Measurements from ENCODE around the gene COL20A1. TPM values are rescaled to one million over a fixed set of nuclear protein-coding genes. Genes with fewer than 3 reads are reported as not detected.

The COL20A1 gene
- total and polyA plus RNA-seq, 2 of the 13 experiments (the other 11 are each of a cell fraction or from before 2014, with no cell fraction given), result not detected

DNA sequence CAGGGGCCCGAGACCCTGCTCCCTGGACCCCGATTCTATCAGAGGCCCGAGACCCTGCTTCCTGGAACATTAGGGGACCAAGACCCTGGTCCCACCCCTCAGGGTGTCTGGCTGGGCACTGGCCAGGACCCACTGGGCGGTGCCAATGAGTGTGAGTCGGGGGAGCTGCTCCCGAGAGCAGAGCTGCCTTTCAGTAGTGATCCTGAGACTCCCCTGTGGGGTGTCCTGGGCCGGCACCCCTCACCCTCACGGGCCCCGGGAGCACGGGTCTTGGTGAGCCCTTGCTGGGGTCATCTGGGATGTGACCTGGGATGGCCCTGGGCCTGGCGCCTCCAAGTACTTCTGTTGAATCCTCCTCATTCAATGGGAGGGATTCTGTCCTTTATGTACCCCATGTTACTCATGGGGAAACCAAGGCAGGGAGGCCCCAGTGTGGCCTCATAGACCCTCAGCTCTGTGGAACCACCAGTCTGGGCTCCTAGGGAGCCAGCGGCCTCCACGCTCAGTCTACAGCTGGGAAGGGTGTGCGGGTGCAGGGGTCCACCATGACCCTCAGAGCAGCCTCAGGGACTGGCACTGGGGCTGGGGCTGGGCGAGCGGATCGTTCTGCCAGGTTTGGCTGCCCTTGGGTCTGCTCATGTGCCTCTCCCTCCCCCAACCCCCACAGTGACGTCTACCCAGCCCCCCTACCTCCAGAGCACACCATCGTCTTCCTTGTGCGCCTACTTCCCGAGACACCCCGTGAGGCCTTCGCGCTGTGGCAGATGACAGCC, 25.6 kb downstream of the COL20A1 start (continued):
- no peak for TF ChIP-seq DPF2 (CRISPR knock-in tag; IDR thresholded peaks at IDR 0.05; ENCODE audit: borderline replicate concordance, low read depth)

DNA sequence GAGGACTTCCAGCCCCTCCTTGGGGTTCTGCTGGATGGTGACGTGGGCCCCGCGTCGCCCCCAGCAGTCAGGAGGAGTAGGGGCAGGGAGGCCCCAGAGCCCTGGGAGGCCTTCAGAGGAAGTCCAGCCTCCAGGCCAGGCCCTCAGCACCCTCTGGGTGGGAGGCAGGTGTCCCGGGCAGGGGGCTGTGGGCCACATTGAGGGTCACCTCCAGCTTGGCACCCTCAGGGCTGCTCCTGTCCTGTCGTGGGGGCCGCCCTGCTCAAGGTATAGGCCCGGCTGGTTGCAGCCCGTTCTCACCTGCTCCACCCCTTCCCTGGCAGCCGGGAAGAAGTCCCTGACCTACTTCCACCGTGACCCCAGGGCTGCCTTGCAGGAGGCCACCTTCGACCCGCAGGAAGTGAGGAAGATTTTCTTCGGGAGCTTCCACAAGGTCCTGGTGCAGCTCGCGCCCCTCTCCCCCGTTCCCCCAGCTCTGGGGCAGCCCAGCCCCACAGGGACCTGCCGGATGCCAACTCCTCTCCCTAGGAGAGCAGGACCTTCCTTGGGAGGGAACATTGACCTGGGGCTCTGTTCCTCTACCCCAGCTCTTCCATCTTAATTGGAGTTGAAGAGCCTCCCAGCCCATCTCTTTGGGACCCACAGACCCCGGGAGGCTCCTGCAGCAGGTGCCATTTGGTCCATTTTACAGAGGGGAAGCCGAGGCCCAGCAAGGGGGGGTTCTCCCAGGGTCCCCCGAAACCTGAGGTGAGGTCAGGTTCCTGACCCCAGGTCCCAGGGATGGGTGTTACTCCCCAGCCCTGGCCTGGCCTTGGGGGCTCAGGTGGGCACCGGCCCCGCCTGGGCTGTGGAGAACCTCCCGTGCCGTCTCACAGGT, 26.4 kb downstream of the COL20A1 start:
- H4K20me1 ChIP-seq (ENCODE audit: insufficient read depth, low read length), result peaks cover 3% of the 10 kb centered on the region; the same call in 1 of the 2 replicates
- BruUV-seq (replicated peaks), result no TSS peak
- H3K4me2 ChIP-seq (ENCODE audit: low read depth, low read length), result no peak overlapping the region
- H2AFZ ChIP-seq (ENCODE audit: low read length), result no peak overlapping the region
- no peak for DNase-seq (ENCODE audit: low spot score)
- POLR2A ChIA-PET, result no interaction called here
- no peak overlapping the region for H3K9ac ChIP-seq (ENCODE audit: insufficient read depth, low read depth, low read length)
- no peaks in the 10 kb centered on the region for H3K36me3 ChIP-seq (replicated peaks in 1 of 2; ENCODE audit: control insufficient read depth in 1 of 2, insufficient read depth in 2 of 2, low read length in 2 of 2)
- CTCF ChIA-PET (ENCODE audit: low intra/inter-chr PET ratio, low total read pairs), result no interaction called here
- no peak overlapping the region for H3K27ac ChIP-seq (ENCODE audit: extremely low read length, insufficient read depth, low read length)
- intact Hi-C loops (cut with micrococcal nuclease; ENCODE audit: unreplicated experiment), result no loop called here
- no peaks in the 10 kb centered on the region for H3K79me2 ChIP-seq (ENCODE audit: insufficient read depth, low read length)
- 41% methylated on average over 12 of the region's 25 CpGs for WGBS (ENCODE audit: low lambda C conversion rate)
- FAIRE-seq, result no peak
- H3K4me3 ChIP-seq (replicated peaks in 1 of 3; ENCODE audit: insufficient read depth in 1 of 3, low read depth in 2 of 3, low read length in 3 of 3), result no peak overlapping the region
- TF ChIP-seq CREB1 (IDR thresholded peaks at IDR 0.05) (peak; percentile 41; the same call in 1 of the 2 replicates), CREB1 (CRISPR knock-in tag; IDR thresholded peaks at IDR 0.05) (no peak)
- TF ChIP-seq, protein P1, sequence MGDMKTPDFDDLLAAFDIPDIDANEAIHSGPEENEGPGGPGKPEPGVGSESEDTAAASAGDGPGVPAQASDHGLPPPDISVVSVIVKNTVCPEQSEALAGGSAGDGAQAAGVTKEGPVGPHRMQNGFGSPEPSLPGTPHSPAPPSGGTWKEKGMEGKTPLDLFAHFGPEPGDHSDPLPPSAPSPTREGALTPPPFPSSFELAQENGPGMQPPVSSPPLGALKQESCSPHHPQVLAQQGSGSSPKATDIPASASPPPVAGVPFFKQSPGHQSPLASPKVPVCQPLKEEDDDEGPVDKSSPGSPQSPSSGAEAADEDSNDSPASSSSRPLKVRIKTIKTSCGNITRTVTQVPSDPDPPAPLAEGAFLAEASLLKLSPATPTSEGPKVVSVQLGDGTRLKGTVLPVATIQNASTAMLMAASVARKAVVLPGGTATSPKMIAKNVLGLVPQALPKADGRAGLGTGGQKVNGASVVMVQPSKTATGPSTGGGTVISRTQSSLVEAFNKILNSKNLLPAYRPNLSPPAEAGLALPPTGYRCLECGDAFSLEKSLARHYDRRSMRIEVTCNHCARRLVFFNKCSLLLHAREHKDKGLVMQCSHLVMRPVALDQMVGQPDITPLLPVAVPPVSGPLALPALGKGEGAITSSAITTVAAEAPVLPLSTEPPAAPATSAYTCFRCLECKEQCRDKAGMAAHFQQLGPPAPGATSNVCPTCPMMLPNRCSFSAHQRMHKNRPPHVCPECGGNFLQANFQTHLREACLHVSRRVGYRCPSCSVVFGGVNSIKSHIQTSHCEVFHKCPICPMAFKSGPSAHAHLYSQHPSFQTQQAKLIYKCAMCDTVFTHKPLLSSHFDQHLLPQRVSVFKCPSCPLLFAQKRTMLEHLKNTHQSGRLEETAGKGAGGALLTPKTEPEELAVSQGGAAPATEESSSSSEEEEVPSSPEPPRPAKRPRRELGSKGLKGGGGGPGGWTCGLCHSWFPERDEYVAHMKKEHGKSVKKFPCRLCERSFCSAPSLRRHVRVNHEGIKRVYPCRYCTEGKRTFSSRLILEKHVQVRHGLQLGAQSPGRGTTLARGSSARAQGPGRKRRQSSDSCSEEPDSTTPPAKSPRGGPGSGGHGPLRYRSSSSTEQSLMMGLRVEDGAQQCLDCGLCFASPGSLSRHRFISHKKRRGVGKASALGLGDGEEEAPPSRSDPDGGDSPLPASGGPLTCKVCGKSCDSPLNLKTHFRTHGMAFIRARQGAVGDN (CRISPR knock-in tag; IDR thresholded peaks at IDR 0.05), result no peak
- peaks cover 8 to 52% of the 10 kb centered on the region in 2 experiments; a peak in 4 of 5 replicates for H3K27me3 ChIP-seq (ENCODE audit: control insufficient read depth in 1 of 2, insufficient read depth in 2 of 2, low read length in 2 of 2)
- no peaks in the 10 kb centered on the region for H3K4me1 ChIP-seq (ENCODE audit: insufficient read depth, low read length)
- ATAC-seq, result no peak
- no peaks in the 10 kb centered on the region for H3K9me3 ChIP-seq (ENCODE audit: low read length)
- in situ Hi-C loops (cut with HindIII; ENCODE audit: extremely low pct_ligation_motif_present, low pct_unique_long_range_greater_than_20kb), result no loop called here
